GM18499 (cell line): ENCODE data around the gene MRTFA.

Experiments
- ATAC-seq: cut with Tn5 transposase; IDR thresholded peaks from one replicate; pipeline ENCODE4 v1.9.1; 2021; ENCODE audit warnings: moderate number of reproducible peaks; ENCODE audit not compliant: insufficient read depth, unreplicated experiment

The MRTFA gene

DNA sequence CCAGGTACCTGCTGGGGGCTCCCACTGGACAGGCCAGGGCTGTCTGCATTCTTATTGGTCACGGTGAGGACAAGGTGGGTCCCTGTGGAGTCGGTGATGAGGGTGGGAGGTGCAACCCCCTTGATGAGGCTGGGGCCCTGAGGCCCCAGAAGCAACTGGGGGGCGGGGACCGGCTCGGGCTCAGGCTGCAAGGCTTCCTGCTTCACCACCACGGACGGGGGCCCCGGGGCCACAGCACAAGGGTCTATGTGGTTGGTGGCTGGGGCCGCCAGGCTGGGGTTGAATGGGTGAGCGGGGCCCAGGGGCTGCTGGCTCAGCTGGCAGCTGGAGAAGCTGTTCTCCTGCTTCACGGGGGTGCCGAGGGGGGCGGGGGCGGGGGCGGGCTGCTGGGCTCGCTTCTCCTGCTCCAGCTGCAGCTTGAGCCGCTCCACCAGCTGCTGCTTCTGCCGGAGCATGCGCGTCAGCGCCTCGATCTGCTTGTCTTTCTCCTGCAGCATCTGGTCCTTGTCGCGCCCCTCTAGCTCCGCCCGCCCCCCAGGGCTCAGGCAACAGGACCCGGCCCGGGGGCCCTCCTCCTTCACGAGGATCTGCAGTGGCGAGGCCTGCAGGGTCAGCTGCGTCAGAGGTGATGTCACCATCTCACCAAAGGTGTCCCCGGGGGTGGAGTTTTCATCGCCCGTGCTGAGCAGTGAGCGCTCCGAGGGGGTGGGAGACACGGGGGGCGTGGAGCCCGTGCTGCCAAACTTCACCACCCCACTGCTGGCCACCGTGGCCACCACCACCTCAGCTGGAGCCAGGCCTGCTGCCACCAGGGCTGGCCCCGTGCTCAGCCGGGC lies 217.9 kb downstream of the MRTFA start:
- ATAC-seq: no peak

DNA sequence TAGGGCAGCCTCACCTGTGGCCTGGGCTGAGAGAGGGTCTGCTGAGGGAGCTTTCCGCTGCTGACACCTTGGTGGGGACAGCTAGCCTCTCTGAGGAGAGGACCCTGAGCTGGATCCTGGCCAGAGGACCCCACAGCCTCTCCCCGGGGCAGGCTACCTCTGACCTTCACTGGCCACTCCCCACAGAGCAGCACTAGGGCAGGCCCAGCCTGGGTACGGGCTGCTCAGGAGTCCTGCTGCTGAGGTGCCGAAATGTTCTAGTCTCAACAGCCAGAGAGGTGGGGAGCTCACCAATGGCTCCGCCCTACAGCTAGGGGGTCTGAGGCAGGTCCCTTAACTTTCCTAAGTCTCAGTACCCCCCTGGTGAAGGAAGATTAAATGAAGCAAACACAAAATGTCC lies 218.6 kb downstream of the MRTFA start:
- ATAC-seq: no peak

GRCh38 chr22:40417041-40417440 lies 219.5 kb downstream of the MRTFA start:
- no peak for ATAC-seq

GRCh38 chr22:40416636-40417035 lies 219.9 kb downstream of the MRTFA start:
- no peak for ATAC-seq

DNA sequence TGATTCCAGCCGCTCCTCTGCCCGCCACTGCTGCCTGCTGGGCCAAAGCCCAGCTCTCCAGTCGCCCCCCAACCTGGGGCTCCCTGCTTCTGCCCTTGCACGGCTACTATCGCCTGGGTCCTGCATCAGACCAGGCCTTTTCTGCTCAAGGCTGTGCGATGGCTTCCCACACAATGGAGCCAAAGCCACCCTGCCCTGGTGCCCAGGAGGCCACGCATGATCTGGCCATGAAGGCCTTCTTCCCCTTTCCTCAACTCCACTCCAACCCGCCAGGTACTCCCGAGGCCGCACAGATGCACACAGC lies 220.3 kb downstream of the MRTFA start:
- no peak for ATAC-seq

DNA sequence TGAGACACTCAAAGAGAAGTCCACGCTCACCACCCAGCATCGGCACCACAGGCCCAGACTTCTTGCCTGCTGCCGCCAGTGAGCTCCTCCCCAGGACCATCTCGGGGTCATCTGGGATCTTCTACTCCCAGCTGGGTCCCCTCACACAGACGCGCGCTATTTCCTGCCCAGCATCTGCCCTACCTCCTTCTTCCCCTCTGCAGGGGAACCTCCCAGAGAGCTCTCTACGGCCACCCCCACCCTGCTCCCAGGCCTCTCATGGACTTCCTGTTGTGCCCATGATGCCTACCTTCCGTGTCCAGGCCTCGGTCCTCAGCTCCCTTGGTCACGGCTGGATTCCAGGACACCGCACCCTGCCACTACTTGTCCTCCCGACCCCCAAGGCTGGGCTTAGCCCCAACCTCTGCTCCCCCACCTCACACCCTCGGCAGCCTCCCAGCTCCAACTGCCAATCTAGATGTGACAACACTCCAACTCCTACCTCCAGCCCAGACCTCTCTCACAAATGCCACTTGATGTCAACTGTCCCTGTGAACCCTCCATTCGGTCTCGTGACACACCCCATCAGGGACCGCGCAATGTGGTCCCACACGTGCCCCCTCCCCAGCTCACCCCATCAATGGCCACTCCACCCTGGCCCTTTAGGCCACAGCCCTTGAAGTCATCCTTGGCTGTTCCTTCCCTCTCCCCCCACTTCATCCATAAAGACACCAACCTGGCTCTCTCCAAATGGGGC lies 220.8 kb downstream of the MRTFA start:
- no peak for ATAC-seq

DNA sequence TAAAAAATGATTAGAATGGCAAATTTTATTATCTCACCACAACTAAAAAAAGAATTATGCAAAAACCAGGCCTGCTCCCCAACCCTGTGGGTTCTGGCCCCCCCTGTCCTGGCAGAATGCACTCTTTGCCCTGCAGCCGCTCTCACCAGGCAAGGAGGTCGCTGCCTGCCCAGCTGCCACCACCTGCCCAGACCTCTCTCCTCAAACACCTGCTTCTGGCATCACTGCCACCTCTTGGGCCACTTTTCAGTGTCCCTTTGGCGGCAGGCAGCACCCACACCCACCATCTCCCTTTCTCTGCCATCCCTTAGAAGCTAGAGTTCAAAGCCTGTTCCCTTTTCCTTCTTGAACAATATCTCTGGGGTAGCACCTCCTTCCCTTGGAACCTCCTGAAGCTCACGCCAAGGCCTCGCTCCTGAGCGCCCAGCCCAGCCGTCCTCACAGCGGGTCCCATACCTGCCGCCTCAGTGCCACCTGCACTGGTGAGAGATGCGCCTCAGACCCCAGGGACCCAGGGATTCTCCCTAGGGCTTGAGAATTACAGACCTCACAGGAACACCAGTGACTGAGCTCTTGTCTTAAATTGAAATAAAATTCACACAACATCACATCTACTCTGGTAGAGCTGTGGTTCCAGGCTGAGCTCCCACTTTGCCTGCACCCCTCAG lies 221.5 kb downstream of the MRTFA start:
- no peak for ATAC-seq

DNA sequence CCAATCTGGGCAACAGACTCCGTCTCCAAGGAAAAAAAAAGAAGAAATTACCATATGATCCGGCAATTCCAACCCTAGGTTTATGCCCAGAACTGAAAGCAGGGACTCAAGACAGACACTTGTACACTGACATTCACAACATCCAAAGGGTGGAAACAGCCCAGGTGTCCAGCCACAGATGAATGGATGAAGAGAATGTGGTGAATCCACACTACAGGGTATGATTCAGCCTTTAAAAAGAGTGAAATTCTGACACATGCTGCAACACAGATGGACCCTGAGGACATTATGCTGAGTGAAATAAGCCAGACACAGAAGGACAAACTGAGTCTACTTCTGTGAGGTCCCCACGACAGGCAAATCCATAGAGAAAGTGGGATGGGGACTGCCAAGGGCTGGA lies 222.2 kb downstream of the MRTFA start:
- ATAC-seq: no peak

GRCh38 chr22:40413873-40414272 lies 222.6 kb downstream of the MRTFA start:
- no peak for ATAC-seq

- no peak for ATAC-seq
Observed at GRCh38 chr22:40412441-40412840, 224.1 kb downstream of the MRTFA start.

GRCh38 chr22:40411506-40411861 lies 225.0 kb downstream of the MRTFA start:
- ATAC-seq: no peak

DNA sequence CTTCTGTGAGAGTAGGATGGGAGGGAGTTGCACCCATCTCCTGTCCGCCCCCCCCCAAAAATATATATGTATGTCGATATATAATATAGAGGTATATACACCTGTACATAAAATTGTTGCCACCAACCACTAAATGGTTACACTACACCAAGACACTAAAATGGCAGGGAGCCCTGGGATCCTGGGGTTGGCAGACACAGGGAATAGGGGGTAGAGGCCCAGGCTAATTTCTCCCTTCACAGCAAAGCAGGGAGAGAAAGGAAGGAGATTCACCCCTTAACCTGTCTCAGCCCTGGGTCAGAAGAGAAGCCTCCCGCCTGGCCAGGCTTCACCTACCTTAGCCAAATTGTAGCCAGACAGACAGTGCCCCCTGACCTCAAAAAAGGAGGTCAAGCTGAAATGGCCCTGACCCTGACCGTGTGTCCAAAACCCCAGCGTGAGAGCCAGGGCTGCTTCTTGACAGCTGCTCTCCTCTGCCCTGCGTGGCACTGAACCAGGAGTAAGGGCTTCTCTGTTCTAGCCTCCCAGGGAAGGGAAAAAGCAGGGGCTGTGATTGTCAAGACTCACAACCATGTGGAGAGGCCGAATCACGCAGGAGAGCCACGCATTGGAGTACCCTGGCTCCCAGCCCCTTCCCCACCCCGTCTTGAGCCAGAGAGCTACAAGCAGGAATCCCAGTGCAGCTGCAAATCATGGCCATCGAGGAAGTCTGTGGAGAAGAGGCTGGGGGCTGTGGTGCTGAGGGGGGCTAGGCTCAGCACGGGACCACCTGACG lies 225.6 kb downstream of the MRTFA start:
- no peak for ATAC-seq

DNA sequence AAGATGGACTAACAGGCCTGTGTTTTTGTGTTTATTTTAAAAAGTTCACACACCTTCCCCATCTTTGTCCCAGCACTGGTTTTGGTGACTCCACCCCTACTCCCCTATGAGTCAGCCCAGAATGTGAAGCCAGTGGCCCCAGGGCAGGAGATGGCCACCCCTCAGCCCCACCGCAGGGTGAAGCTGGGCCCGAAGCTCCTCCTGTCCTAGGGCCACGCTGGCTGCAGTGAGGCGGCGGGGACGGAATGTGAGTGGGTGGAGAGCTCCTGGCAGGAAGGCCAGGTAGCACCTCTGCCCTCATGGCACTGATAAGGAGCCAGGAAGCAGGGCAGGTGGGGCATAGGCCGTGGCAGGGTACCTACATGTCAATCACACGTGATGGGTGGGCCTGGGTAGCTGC lies 226.2 kb downstream of the MRTFA start:
- no peak for ATAC-seq

- no peak for ATAC-seq
Observed at GRCh38 chr22:40409613-40410113, 226.9 kb downstream of the MRTFA start.

DNA sequence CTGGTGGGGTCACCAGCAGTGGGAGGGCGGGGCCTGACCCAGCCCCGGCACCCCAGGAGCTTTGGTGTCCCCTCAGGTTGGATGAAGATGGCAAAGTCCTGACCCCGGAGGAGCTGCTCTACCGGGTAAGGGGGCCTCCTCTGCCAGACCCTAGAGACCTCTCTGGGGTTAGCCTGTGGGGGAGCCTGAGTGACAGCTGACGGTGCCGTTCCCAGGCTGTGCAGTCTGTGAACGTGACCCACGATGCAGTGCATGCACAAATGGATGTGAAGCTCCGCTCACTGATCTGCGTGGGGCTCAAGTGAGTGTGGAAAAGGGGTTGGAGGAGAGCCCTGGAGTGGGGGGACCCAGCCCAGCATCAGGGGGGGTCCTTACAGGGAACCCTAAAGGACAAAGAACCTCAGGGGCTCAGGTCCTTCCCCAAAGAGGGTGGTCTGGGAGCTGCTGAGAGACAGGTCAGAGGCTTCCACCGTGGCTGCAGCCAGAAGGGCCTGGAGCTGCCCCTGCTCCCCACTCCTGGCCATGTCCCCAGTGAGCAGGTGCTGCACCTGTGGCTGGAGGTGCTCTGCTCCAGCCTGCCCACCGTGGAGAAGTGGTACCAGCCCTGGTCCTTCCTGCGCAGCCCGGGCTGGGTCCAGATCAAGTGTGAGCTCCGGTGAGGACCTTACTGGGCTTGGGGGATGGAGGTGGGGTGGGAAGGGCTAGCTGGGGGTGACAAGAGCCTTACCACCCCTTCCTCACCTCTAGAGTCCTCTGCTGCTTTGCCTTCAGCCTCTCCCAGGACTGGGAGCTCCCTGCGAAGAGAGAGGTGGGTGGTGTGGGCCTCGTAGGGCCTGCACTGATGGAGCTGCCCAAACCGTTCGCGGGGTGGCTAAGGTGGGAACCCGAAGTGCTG lies 227.6 kb downstream of the MRTFA start:
- no peak for ATAC-seq

DNA sequence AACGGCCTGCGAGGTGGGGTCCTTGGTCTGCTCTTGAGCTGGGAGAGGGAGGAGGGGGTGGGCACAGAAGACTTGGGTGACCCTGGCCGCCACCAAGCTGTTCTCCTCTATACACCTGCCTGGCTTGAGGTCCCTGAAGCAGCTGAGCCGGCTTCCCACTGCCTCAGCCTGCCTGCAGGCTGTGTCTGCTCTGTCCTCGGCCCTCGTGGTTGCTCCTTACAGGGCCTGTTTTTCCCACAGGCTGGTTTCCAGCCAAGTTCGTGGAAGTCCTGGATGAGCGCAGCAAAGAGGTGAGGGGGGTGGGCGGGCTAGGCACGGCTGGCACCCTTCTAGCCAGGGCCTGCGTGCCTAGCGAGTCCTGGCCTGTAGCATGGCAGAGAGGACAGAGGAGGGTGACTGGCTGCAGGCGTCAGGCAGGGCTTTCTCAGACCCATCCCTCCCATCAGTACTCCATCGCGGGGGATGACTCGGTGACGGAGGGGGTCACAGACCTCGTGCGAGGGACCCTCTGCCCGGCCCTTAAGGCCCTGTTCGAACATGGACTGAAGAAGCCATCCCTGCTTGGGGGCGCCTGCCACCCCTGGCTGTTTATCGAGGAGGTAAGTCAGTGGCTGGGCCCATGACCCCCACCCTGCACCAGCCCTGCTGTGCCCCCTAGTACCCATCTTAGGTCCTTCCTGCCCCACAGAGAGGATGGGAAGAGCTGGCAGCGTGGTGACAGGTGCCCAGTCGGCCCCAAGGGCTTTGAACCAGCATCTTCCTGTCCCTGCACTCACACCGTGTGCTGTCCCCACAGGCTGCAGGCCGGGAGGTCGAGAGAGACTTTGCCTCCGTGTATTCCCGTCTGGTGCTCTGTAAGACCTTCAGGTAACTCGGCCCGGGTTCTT lies 228.4 kb downstream of the MRTFA start:
- ATAC-seq: no peak

DNA sequence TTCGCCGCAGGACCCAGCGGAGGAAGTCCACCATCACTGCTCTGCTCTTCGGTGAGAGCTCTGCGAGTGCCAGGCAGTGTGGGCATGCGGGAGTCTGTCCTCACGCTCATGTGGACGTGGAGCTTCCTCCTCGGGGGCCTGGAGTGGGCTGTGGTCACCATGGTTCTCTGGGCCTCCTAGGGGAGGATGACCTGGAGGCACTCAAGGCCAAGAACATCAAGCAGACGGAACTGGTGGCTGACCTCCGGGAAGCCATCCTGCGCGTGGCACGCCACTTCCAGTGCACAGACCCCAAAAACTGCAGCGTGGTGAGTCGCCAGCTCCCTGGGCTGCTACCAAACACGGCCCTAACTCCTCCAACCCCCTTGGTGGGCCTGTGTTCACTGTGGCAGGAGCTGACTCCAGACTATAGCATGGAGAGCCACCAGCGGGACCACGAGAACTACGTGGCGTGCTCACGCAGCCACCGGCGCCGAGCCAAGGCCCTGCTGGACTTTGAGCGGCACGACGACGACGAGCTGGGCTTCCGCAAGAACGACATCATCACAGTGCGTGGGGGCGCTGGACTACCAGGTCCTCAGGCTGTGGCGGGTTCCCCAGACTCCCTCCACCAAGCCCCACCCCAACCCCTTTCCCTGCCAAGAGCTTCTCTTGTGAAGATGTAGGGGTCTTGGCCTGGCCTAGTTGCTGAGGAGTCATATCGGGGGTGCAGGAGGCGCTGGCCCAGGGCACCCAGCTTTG lies 229.3 kb downstream of the MRTFA start:
- no peak for ATAC-seq
